NOMO-1 treated with dmso at 0.1 percent for 144 hours (cell line): ENCODE results near the gene N4BP2L1.

Source experiments
- DNase-seq: peaks from one replicate; lab custom pipeline; 2025; ENCODE audit not compliant: unreplicated experiment; lab: John Stamatoyannopoulos, UW

N4BP2L1 gene

GRCh38 chr13:32432856-32433255 lies 4.9 kb upstream of the N4BP2L1 start:
- DNase-seq, result no peak

- no peak for DNase-seq
Measured at GRCh38 chr13:32431361-32431760, 3.4 kb upstream of the N4BP2L1 start.

DNA sequence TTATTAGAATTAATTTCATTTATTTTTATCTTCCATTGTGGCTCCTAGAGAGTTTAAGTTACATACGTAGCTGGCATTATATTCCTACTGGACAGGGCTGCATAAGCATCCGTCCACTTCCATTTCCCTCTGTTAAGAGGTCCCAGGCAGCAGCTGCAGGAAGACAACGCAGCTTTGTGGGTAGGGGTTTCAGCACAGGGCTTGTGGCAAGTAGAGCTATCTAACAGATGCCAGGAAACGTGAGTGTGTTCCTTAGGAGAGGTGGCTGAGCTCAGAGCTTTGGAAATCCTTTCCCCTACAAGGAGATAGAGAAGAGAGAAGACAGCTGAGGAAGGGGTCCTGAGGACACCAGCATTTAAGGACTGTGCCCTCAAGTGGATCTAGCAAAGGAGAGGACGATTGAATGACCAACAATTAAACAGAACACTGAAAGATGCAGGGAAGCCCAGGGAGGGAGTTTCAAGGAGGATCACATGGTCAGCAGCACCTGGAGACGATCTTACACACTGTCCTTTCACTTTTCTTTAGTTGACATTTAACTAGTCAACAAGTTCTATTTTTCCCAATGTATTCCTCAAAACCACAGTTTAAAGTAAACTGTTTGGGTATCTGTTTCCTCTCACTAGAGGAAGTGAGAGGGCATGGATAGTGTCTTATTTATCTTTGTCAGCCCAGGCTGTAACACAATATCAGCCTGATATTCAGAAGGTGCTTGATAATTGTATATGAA lies 2.3 kb upstream of the N4BP2L1 start:
- no peak for DNase-seq

DNA sequence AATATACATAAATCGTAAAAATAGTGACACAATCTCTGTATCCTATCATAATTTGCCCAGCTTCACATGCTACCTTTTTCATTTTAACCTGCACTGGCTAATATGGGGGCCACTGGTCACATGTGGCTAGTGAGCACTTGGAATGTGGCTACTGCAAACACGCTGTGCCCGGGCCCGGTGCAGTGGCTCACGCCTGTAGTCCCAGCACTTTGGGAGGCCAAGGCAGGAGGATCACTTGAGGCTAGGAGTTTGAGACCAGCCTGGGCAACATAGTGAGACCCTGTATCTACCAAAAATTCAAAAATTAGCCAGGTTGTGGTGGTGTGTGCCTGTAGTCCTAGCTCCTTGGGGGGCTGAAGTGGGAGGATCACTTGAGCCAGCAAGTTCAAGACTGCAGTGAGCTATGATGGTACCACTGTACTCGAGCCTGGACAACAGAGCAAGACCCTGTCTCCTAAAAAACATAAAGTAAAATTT lies 1.5 kb upstream of the N4BP2L1 start:
- no peak for DNase-seq

DNA sequence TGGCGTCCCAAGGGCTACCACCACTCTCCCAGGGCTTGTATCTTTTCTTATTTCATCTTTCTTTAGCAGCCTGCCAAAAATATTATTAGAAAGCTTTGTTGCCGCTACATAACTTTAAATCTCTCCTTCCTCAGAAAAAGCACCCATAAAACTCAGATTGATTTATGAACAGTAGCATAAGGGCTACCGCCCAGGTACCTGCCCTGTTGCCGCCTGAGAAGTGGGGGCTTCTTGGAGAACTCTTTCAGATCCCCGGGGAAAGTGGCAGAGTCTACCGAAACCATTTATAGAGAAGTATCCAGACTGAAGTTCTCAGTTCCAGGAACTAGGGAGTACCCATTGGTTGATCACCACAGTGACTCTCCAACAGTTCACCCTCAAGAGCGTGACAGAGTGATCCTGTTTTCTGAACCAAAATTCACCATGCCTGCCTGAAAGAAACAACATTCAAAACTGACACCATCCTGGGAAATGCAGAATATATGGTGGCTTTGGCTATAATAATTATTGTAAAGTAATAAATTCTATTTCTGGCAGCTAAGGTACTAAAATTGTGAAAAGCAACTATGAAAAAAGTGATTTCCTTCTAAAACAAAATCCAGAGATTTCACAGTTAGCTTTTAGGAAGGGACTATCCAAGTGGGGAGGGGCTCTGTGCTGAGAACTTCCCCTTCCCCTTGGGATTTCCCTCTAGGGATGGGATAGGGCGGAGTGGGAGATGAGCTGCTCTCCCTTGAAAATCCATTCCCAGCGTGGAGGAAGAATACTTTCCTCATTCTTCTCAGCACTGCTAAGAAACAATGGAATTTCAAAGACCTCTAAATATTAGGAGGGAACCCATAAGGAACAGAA lies 877 bp upstream of the N4BP2L1 start:
- peak; percentile 47 for DNase-seq

- DNase-seq, result peak; percentile 46
Measured at GRCh38 chr13:32426990-32427851, 709 bp downstream of the N4BP2L1 start.

DNA sequence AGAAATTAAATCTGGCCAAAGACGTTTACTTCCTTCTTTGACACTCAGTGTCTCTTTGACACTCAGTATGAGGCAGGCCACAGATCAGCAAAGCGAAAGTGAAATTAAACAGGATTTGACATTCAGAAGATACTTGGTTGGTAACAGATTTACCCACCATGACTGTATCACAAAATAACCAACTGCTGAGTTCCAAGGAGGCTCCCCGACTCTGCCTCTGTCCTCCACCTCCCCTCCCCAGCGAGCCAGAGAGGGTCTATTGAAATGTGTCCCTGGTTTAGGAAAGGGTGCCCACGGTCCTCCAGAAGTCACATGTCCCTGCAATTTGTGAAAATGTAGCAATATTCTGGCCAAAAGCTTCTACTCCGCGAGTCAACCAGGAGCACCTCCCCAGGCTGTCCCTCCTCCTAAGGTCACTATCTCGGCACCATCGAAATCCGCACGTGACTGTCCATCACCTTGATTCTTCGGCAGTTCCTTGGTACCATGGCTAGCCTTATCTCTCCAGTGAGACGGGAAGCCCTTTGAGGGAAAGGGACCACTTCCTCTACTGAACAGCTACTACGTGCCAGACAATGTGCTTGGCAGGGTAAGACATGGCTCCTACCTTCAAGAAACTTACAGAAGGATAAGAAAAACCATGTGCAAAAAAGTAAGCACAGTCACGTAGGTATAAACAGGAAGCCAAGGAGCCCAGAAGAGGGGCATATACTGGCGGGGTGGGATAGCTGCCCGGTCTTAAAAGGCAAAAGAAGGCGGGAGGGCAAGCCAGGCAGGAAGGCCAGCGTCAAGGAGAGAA lies 1.5 kb downstream of the N4BP2L1 start:
- peak; percentile 82 for DNase-seq

DNA sequence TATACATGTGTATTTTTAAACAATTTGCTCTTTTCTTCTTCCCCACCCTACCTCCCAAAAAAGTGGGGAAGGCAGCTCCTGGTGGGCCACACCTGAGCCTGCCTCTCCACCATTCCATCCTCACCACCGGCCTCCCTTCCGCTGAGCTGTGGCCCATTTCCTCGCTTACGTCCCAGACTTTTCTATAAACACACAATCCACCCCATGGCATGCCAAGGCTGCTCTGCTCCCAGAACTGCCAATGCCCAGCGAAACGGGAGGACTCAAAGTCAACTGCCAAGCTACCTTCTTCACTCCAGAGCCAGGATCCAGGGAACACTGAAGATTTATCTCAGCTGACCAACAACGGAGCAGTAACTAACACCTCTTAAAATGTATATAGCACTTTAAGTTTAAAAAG lies 2.8 kb downstream of the N4BP2L1 start:
- DNase-seq, result no peak

DNA sequence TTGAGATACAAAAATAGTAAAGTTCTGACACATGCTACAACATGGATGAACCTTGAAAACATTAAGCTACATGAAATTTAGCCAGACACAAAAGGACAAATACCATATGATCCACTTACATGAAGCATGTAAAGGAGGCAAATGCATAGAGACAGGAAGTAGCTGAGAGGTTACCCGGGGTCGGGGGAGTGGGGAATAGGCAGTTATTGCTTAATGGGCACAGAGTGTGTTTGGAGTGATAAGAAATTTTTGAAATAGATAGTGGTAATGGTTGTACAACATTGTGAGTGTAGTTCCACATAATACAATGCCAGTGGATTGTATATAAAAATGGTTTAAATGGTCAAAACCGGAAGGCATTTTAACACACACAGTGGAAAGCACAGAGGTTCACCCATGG lies 4.3 kb downstream of the N4BP2L1 start:
- peak; percentile 14 for DNase-seq

GRCh38 chr13:32419862-32420261 lies 8.1 kb downstream of the N4BP2L1 start:
- DNase-seq, result no peak

- DNase-seq, result no peak
Measured at GRCh38 chr13:32417995-32418394, 9.9 kb downstream of the N4BP2L1 start.

DNA sequence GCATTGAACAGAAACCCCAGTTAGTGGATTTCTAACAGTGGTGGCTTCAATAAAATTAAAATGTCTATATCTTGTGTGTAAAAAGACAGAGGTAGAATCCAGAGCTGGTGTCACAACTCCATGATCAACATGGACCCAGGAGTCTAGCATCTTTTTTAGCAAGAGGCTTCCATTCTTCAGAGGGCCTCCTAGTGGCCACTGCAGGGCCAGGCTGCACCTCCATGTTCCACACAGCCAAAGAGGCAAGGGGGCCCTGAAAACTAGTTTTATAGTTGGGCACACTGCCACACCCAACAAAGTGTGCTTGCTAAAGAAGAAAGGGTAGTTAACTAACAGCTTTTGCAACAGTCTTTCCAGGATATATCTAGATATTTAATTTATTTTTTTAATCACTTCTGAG lies 12.9 kb downstream of the N4BP2L1 start:
- DNase-seq, result no peak

DNA sequence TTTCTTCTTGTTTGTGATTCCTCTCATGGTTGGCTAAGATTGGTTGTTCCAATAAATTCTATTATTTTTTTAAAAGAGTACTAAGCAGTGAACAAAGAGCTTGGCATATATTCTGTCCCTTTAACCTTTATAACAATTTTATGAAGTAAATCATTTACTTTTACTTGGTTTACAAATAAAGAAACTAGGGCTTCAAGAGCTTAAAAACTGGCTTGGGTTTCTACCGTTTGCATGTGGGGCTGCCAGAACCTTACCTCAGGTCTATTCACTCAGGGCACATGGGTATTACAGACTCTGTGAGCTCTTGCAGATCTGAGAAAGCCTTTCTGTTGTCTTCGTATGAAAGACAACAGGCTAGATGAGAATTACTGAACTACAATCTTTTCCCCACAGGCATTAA lies 13.3 kb downstream of the N4BP2L1 start:
- no peak for DNase-seq

DNA sequence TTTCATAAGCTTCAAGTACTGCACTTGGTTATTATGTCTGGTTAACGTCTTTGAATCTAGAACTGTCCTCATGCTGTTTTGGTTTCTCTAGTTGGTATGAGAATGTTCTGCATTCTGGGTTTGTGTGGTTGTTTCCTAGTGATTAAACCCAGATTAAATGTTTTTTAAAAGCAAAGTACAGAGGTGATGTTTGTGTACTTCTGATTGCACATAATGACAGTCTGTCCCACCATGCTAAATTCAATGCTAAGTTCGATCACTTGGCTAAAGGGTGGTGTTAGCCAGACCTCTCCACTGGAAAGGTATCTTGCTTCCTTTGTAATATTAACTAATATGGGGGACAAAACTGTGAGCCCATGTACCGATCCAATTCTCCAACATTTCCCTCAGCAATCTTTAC lies 14.6 kb downstream of the N4BP2L1 start:
- DNase-seq, result no peak

- DNase-seq, result no peak
Measured at GRCh38 chr13:32409561-32410421, 18.1 kb downstream of the N4BP2L1 start.

DNA sequence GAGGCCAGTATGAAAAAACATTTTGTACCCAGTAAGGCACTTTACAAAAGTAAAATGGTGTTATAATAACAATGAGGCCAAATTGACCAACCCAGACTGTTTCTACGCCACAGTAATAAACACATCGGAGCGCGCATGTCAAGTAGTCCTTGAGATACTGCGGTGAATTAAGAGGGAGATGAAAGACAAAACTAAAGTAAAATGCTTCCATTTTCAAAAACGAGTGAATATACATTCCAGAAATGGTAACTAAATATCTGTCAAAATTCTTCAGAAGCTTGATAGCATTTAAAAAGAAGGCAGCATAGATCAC lies 19.0 kb downstream of the N4BP2L1 start:
- no peak for DNase-seq

GRCh38 chr13:32408296-32409000 lies 19.5 kb downstream of the N4BP2L1 start:
- no peak for DNase-seq

DNA sequence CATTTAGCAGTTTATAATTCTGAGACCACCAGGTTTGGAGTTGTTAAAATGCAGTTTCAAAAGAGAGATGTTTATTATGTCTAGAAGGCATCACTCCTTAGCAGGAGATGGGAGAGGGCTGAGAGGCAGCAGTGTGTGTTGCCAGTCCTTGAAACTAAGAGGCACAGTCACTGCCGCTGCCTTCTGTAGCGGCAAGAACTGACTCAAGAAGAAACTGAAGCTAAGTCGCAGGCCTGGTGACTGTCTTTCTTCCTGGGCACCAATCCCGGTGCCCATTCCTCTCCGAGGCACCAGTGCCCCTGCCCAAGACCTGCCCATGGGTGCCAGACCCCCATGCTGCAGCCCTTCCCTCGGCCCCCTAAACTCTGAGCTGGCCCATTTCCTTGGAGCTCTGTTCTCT lies 20.1 kb downstream of the N4BP2L1 start:
- DNase-seq, result no peak

DNA sequence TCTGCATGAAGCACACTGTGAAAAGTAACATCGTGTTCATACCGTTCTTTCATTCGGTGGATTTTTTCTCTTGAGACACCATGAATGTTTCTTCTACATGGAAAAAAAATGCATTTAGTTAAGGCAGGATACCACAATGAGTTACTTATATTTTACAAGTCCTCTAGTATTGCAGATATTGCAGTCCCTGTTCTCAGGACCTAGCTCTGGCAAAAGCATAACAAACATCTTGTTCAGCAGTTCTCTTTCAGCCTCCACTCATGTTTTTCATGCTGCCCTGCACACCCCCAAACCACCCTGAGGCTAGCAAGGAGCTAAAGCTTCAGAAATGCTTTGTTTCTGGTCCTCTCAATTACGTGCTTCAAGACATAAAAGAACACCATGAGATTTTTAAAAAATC lies 24.8 kb downstream of the N4BP2L1 start:
- no peak for DNase-seq
